GM12878 (cell line): ENCODE data around the gene FBXO7. TPM values are rescaled to one million over a fixed set of nuclear protein-coding genes. Genes with fewer than 3 reads are reported as not detected.

Experiments used
- ATAC-seq: fragments of 200-7000 bp; cut with Tn5 transposase; 3 replicates; pipeline ENCODE4 v1.9.1; 2020; ENCODE audit warnings: mild to moderate bottlenecking, moderate library complexity
- BruUV-seq: library from RNA; stranded (reverse); fragments of 400-500 nt; replicated peaks from 2 replicates; lab custom pipeline; 2021; lab: Mats Ljungman, UMichigan
- CTCF ChIA-PET: fragments of 300-600 bp; sonication (Branson Sonifier 250); formaldehyde crosslinking; extraction: SDS; loops from one replicate; lab custom pipeline; 2021; ENCODE audit warnings: inconsistent platforms; lab: Yijun Ruan, JAX
- POLR2A ChIA-PET: fragments of 350-600 bp; formaldehyde crosslinking; extraction: SDS; loops from one replicate; lab custom pipeline; 2021; ENCODE audit warnings: inconsistent platforms; lab: Charles Lee
- RAD21 ChIA-PET: fragments of 300-600 bp; sonication (Branson Sonifier 250); formaldehyde crosslinking; loops from one replicate; lab custom pipeline; 2023; ENCODE audit warnings: antibody characterized with exemption; ENCODE audit not compliant: unreplicated experiment; lab: Charles Lee
- SMC1A ChIA-PET: fragments of 300-600 bp; sonication (Branson Sonifier 250); formaldehyde crosslinking; loops from one replicate; lab custom pipeline; 2023; ENCODE audit not compliant: unreplicated experiment, uncharacterized antibody; lab: Charles Lee
- DNase-seq: peaks from one replicate; pipeline ENCODE4 v3.0.0-alpha.2; 2011; ENCODE audit warnings: low read depth, low spot score
- FAIRE-seq: peaks from 3 replicates; lab custom pipeline; 2011; peaks lifted over from hg19 to GRCh38; lab: Jason Lieb, UNC
- H2AFZ ChIP-seq: 2 replicates; pipeline ENCODE4 v1.6.0; 2011; ENCODE audit warnings: low read depth, low read length, control low read depth; ENCODE audit not compliant: control insufficient read depth
- H3K27ac ChIP-seq: 2 replicates; pipeline ENCODE4 v1.5.1; 2011; ENCODE audit warnings: control low read depth; ENCODE audit not compliant: control insufficient read depth, insufficient read depth
- H3K27me3 ChIP-seq, 2 experiments: replicated peaks in 1 of 2; 2 replicates each; pipeline versions ENCODE4 v1.6.0 to v1.6.1; 2011; ENCODE audit warnings: low read length in 1 of 2; ENCODE audit not compliant: control insufficient read depth in 2 of 2, insufficient read depth in 2 of 2
- H3K36me3 ChIP-seq, 2 experiments: 2 replicates each; pipeline ENCODE4 v1.5.1; 2011; ENCODE audit warnings: low read length in 1 of 2; ENCODE audit not compliant: control insufficient read depth in 2 of 2, insufficient read depth in 2 of 2
- H3K4me1 ChIP-seq: 2 replicates; pipeline ENCODE4 v1.6.1; 2011; ENCODE audit warnings: mild to moderate bottlenecking, low read length, moderate library complexity, mixed read lengths; ENCODE audit not compliant: control insufficient read depth, insufficient read depth
- H3K4me2 ChIP-seq: 2 replicates; pipeline ENCODE4 v1.6.0; 2011; ENCODE audit warnings: control low read depth; ENCODE audit not compliant: control insufficient read depth, insufficient read depth
- H3K4me3 ChIP-seq: fragments of 200-600 bp; sonication (generic); 2 replicates; pipeline ENCODE4 v1.5.1; 2016
- H3K79me2 ChIP-seq: 2 replicates; pipeline ENCODE4 v1.6.0; 2011; ENCODE audit warnings: low read length; ENCODE audit not compliant: control insufficient read depth, insufficient read depth
- H3K9ac ChIP-seq: 2 replicates; pipeline ENCODE4 v1.8.0; 2011; ENCODE audit warnings: low read length, control low read depth, mixed read lengths; ENCODE audit not compliant: control insufficient read depth, insufficient read depth
- H3K9me3 ChIP-seq: replicated peaks from 3 replicates; pipeline ENCODE4 v1.5.1; 2011; ENCODE audit warnings: mild to moderate bottlenecking, low read length; ENCODE audit not compliant: control insufficient read depth, insufficient read depth
- H4K20me1 ChIP-seq: 2 replicates; pipeline ENCODE4 v1.6.0; 2011; ENCODE audit not compliant: control insufficient read depth, insufficient read depth
- EZH2 ChIP-seq: IDR thresholded peaks from 2 replicates; pipeline ENCODE4 v1.6.1; 2012; ENCODE audit warnings: low read depth, mild to moderate bottlenecking, control low read depth, inconsistent platforms, low read length, borderline replicate concordance; ENCODE audit not compliant: control insufficient read depth
- IRF4 ChIP-seq: IDR thresholded peaks from 2 replicates; pipeline ENCODE4 v1.6.1; 2011; ENCODE audit warnings: low read depth, low read length
- MEF2B ChIP-seq: fragments of 450-650 bp; IDR thresholded peaks from 2 replicates; pipeline ENCODE4 v1.6.1; 2018; ENCODE audit warnings: mild to moderate bottlenecking, moderate library complexity; ENCODE audit not compliant: partially characterized antibody, poor library complexity, severe bottlenecking
- RAD51 ChIP-seq: fragments of 450-650 bp; IDR thresholded peaks from 2 replicates; pipeline ENCODE4 v1.6.1; 2016; ENCODE audit warnings: moderate library complexity, mild to moderate bottlenecking, inconsistent platforms
- YY1 ChIP-seq: IDR thresholded peaks from 2 replicates; pipeline ENCODE4 v1.6.1; 2011; ENCODE audit warnings: low read depth, mild to moderate bottlenecking, low read length
- ZBTB33 ChIP-seq: fragments of 450-650 bp; IDR thresholded peaks from 2 replicates; pipeline ENCODE4 v1.6.1; 2017; ENCODE audit warnings: mild to moderate bottlenecking
- ZBTB4 ChIP-seq: fragments of 450-650 bp; formaldehyde crosslinking; IDR thresholded peaks from 2 replicates; pipeline ENCODE4 v1.4.0; 2022; ENCODE audit warnings: mild to moderate bottlenecking, moderate library complexity
- ZSCAN29 ChIP-seq: fragments of 450-650 bp; IDR thresholded peaks from 2 replicates; pipeline ENCODE4 v1.6.1; 2017; ENCODE audit warnings: mild to moderate bottlenecking, moderate library complexity
- WGBS: methylation state at CpG from one replicate; pipeline ENCODE4 v1.1.6; 2016; ENCODE audit warnings: low lambda C conversion rate; ENCODE audit not compliant: insufficient replicate concordance, insufficient coverage; ENCODE audit errors: missing lambda C conversion rate; 5-methylcytosine and 5-hydroxymethylcytosine counted together
- in situ Hi-C: fragments of 300-500 bp; cut with MboI; formaldehyde crosslinking; loops from 9 replicates; pipeline ENCODE4 v1.14.3; 2018; ENCODE audit warnings: mixed read lengths
- intact Hi-C: fragments of 100-400 bp; cut with micrococcal nuclease; formaldehyde crosslinking; loops from one replicate; pipeline ENCODE4 v1.14.2; 2022; ENCODE audit not compliant: unreplicated experiment
- polyA plus RNA-seq, 11 experiments: library from polyadenylated mRNA; depleted of rRNA in 4 of 11; unstranded in 6 of 11; stranded (reverse) in 5 of 11; fragments of >200 nt; fragmentation: Nextera tagmentation in 4 of 11; fragmentation: Illumina TruSeq in 1 of 11; extraction: Ambion mirVana in 4 of 11; extraction: Trizol in 1 of 11; gene quantifications; 1 replicate in 1 of 11; 2 replicates in 10 of 11; pipeline versions ENCODE4 v1.2.1 to v1.2.3, GENCODE V29; 2011 to 2016; ENCODE audit warnings: inconsistent platforms in 2 of 11, missing spikeins in 2 of 11, low read depth in 1 of 11
- total RNA-seq, 4 experiments: library from RNA; depleted of rRNA in 3 of 4; stranded (reverse); fragments of >200 nt in 3 of 4; fragmentation: Illumina TruSeq in 1 of 4; extraction: Trizol in 1 of 4; gene quantifications; 2 replicates each; pipeline versions ENCODE4 v1.2.1 to v1.2.3, GENCODE V29; 2013 to 2021

The FBXO7 gene
- total and polyA plus RNA-seq, 10 of the 15 experiments (the other 5 are each of a cell fraction or from before 2014, with no cell fraction given), result 37.3 to 192 (median 110) TPM

- RAD21 ChIA-PET, result no interaction called here
- POLR2A ChIA-PET, result no interaction called here
- in situ Hi-C loops, result no loop called here
Measured at GRCh38 chr22:32533265-32534111, 58.9 kb downstream of the FBXO7 start.

More at GRCh38 chr22:32533265-32534111, 58.9 kb downstream of the FBXO7 start:
- DNase-seq (no peak), FAIRE-seq (no peak), ATAC-seq (no peak)
- BruUV-seq, result no TSS peak
- intact Hi-C loops, result no loop called here
- Histone ChIP-seq H3K4me3 (no peak overlapping the region), H3K9me3 (no peaks in the 10 kb centered on the region), H2AFZ (no peak overlapping the region), H3K4me2 (no peak overlapping the region), H3K36me3 (no peaks in the 10 kb centered on the region), H3K79me2 (no peaks in the 10 kb centered on the region), H3K9ac (no peak overlapping the region), H3K4me1 (no peaks in the 10 kb centered on the region), H4K20me1 (no peaks in the 10 kb centered on the region), H3K27me3 (peaks cover 0 to 2% of the 10 kb centered on the region in 2 experiments; a peak in 1 of 4 replicates), H3K27ac (no peak overlapping the region)
- CTCF ChIA-PET, result interaction anchor here (7.3 kb wide), 1 partner anchor 262 kb away, joined by 108 read pairs; no protein-coding TSS in a partner anchor
- SMC1A ChIA-PET, result no interaction called here
- WGBS, result 28% methylated on average over 15 of the region's 15 CpGs
- TF ChIP-seq YY1 (no peak), ZBTB33 (no peak), IRF4 (no peak), ZBTB4 (no peak), MEF2B (no peak), RAD51 (no peak), ZSCAN29 (no peak), EZH2 (no peak)
